ENCODE results near the gene JAZF1. TPM values are rescaled to one million over a fixed set of nuclear protein-coding genes. Genes with fewer than 3 reads are reported as not detected.

JAZF1 gene
- total RNA-seq, 1 donor from 2014 or later, result 3.9 TPM

GRCh38 chr7:28170701-28171100, 9.9 kb downstream of the JAZF1 start:
- Mint-ChIP-seq H3K27ac (no peak overlapping the region), H3K36me3 (ENCODE audit: low read depth) (no peaks in the 10 kb centered on the region), H3K27me3 (ENCODE audit: low read depth) (peaks cover 12% of the 10 kb centered on the region), H3K4me3 (ENCODE audit: low read depth) (no peak overlapping the region), H3K9me3 (no peaks in the 10 kb centered on the region), H3K4me1 (ENCODE audit: low read depth) (peaks cover 12% of the 10 kb centered on the region)
- no peak for DNase-seq (ENCODE audit: low spot score)
- intact Hi-C loops (cut with micrococcal nuclease), result no loop called here

- no peaks in the 10 kb centered on the region for H3K9me3 Mint-ChIP-seq
- intact Hi-C loops (cut with micrococcal nuclease), result no loop called here
- no peak overlapping the region for H3K4me3 Mint-ChIP-seq (ENCODE audit: low read depth)
- DNase-seq (ENCODE audit: low spot score), result no peak
- no peaks in the 10 kb centered on the region for H3K36me3 Mint-ChIP-seq (ENCODE audit: low read depth)
- H3K4me1 Mint-ChIP-seq (ENCODE audit: low read depth), result peaks cover 9% of the 10 kb centered on the region
- H3K27ac Mint-ChIP-seq, result no peak overlapping the region
- H3K27me3 Mint-ChIP-seq (ENCODE audit: low read depth), result peaks cover 12% of the 10 kb centered on the region
These were observed 11.4 kb downstream of the JAZF1 start for GRCh38 chr7:28169230-28169629.

- Mint-ChIP-seq H3K27ac (no peak overlapping the region), H3K36me3 (ENCODE audit: low read depth) (no peaks in the 10 kb centered on the region), H3K4me1 (ENCODE audit: low read depth) (peaks cover 9% of the 10 kb centered on the region), H3K27me3 (ENCODE audit: low read depth) (peaks cover 14% of the 10 kb centered on the region), H3K4me3 (ENCODE audit: low read depth) (no peak overlapping the region), H3K9me3 (no peaks in the 10 kb centered on the region)
- DNase-seq (ENCODE audit: low spot score), result no peak
- intact Hi-C loops (cut with micrococcal nuclease), result no loop called here
These were observed 12.0 kb downstream of the JAZF1 start for GRCh38 chr7:28168393-28169158.

- no peak overlapping the region for H3K27ac Mint-ChIP-seq
These were observed 13.4 kb downstream of the JAZF1 start for GRCh38 chr7:28166982-28167715.

GRCh38 chr7:28165961-28166955, 14.3 kb downstream of the JAZF1 start:
- peaks cover 10% of the 10 kb centered on the region for H3K27me3 Mint-ChIP-seq (ENCODE audit: low read depth)
- intact Hi-C loops (cut with micrococcal nuclease), result no loop called here
- H3K36me3 Mint-ChIP-seq (ENCODE audit: low read depth), result no peaks in the 10 kb centered on the region
- H3K9me3 Mint-ChIP-seq, result no peaks in the 10 kb centered on the region
- H3K4me1 Mint-ChIP-seq (ENCODE audit: low read depth), result peaks cover 9% of the 10 kb centered on the region
- no peak overlapping the region for H3K27ac Mint-ChIP-seq
- DNase-seq (ENCODE audit: low spot score), result no peak
- no peak overlapping the region for H3K4me3 Mint-ChIP-seq (ENCODE audit: low read depth)

More at GRCh38 chr7:28166982-28167715, 13.4 kb downstream of the JAZF1 start:
- Mint-ChIP-seq H3K27me3 (ENCODE audit: low read depth) (peaks cover 10% of the 10 kb centered on the region), H3K9me3 (no peaks in the 10 kb centered on the region), H3K36me3 (ENCODE audit: low read depth) (no peaks in the 10 kb centered on the region), H3K4me1 (ENCODE audit: low read depth) (peaks cover 9% of the 10 kb centered on the region), H3K4me3 (ENCODE audit: low read depth) (no peak overlapping the region)
- DNase-seq (ENCODE audit: low spot score), result no peak
- intact Hi-C loops (cut with micrococcal nuclease), result no loop called here

- no peak for DNase-seq (ENCODE audit: low spot score)
- H3K9me3 Mint-ChIP-seq, result no peaks in the 10 kb centered on the region
- H3K27ac Mint-ChIP-seq, result no peak overlapping the region
- peaks cover 9% of the 10 kb centered on the region for H3K4me1 Mint-ChIP-seq (ENCODE audit: low read depth)
- H3K36me3 Mint-ChIP-seq (ENCODE audit: low read depth), result no peaks in the 10 kb centered on the region
- H3K27me3 Mint-ChIP-seq (ENCODE audit: low read depth), result peaks cover 13% of the 10 kb centered on the region
- intact Hi-C loops (cut with micrococcal nuclease), result no loop called here
- no peak overlapping the region for H3K4me3 Mint-ChIP-seq (ENCODE audit: low read depth)
These were observed 15.3 kb downstream of the JAZF1 start for GRCh38 chr7:28165261-28165660.

- intact Hi-C loops (cut with micrococcal nuclease), result no loop called here
- peaks cover 6% of the 10 kb centered on the region for H3K4me1 Mint-ChIP-seq (ENCODE audit: low read depth)
- no peak overlapping the region for H3K27ac Mint-ChIP-seq
- no peak for DNase-seq (ENCODE audit: low spot score)
- H3K36me3 Mint-ChIP-seq (ENCODE audit: low read depth), result no peaks in the 10 kb centered on the region
- H3K9me3 Mint-ChIP-seq, result no peaks in the 10 kb centered on the region
- peaks cover 18% of the 10 kb centered on the region for H3K27me3 Mint-ChIP-seq (ENCODE audit: low read depth)
- H3K4me3 Mint-ChIP-seq (ENCODE audit: low read depth), result no peak overlapping the region
These were observed 16.6 kb downstream of the JAZF1 start for GRCh38 chr7:28163949-28164348.

- Mint-ChIP-seq H3K4me3 (ENCODE audit: low read depth) (no peak overlapping the region), H3K9me3 (no peaks in the 10 kb centered on the region), H3K27me3 (ENCODE audit: low read depth) (peaks cover 29% of the 10 kb centered on the region), H3K36me3 (ENCODE audit: low read depth) (no peaks in the 10 kb centered on the region), H3K27ac (no peak overlapping the region), H3K4me1 (ENCODE audit: low read depth) (peaks cover 8% of the 10 kb centered on the region)
- DNase-seq (ENCODE audit: low spot score), result no peak
- intact Hi-C loops (cut with micrococcal nuclease), result no loop called here
These were observed 19.3 kb downstream of the JAZF1 start for GRCh38 chr7:28161331-28161730.

- H3K4me1 Mint-ChIP-seq (ENCODE audit: low read depth), result peaks cover 16% of the 10 kb centered on the region
- no peaks in the 10 kb centered on the region for H3K9me3 Mint-ChIP-seq
- intact Hi-C loops (cut with micrococcal nuclease), result no loop called here
- DNase-seq (ENCODE audit: low spot score), result no peak
- no peaks in the 10 kb centered on the region for H3K36me3 Mint-ChIP-seq (ENCODE audit: low read depth)
- H3K4me3 Mint-ChIP-seq (ENCODE audit: low read depth), result no peak overlapping the region
- peaks cover 31% of the 10 kb centered on the region for H3K27me3 Mint-ChIP-seq (ENCODE audit: low read depth)
- H3K27ac Mint-ChIP-seq, result no peak overlapping the region
These were observed 20.0 kb downstream of the JAZF1 start for GRCh38 chr7:28160551-28160991.

- H3K4me3 Mint-ChIP-seq (ENCODE audit: low read depth), result no peak overlapping the region
- H3K36me3 Mint-ChIP-seq (ENCODE audit: low read depth), result no peaks in the 10 kb centered on the region
- no peak for DNase-seq (ENCODE audit: low spot score)
- H3K9me3 Mint-ChIP-seq, result no peaks in the 10 kb centered on the region
- peaks cover 32% of the 10 kb centered on the region for H3K27me3 Mint-ChIP-seq (ENCODE audit: low read depth)
- no peak overlapping the region for H3K27ac Mint-ChIP-seq
- H3K4me1 Mint-ChIP-seq (ENCODE audit: low read depth), result peaks cover 33% of the 10 kb centered on the region
- intact Hi-C loops (cut with micrococcal nuclease), result no loop called here
These were observed 22.7 kb downstream of the JAZF1 start for GRCh38 chr7:28157831-28158416.

- no peak overlapping the region for H3K4me3 Mint-ChIP-seq (ENCODE audit: low read depth)
- no peaks in the 10 kb centered on the region for H3K36me3 Mint-ChIP-seq (ENCODE audit: low read depth)
- intact Hi-C loops (cut with micrococcal nuclease), result no loop called here
- peaks cover 30% of the 10 kb centered on the region for H3K27me3 Mint-ChIP-seq (ENCODE audit: low read depth)
- H3K27ac Mint-ChIP-seq, result no peak overlapping the region
- H3K4me1 Mint-ChIP-seq (ENCODE audit: low read depth), result peaks cover 37% of the 10 kb centered on the region
- peaks cover 5% of the 10 kb centered on the region for H3K9me3 Mint-ChIP-seq
- DNase-seq (ENCODE audit: low spot score), result no peak
These were observed 23.4 kb downstream of the JAZF1 start for GRCh38 chr7:28157076-28157745.

GRCh38 chr7:28156401-28156800, 24.2 kb downstream of the JAZF1 start:
- Mint-ChIP-seq H3K36me3 (ENCODE audit: low read depth) (no peaks in the 10 kb centered on the region), H3K27me3 (ENCODE audit: low read depth) (peaks cover 30% of the 10 kb centered on the region), H3K27ac (no peak overlapping the region), H3K4me3 (ENCODE audit: low read depth) (no peak overlapping the region), H3K4me1 (ENCODE audit: low read depth) (peaks cover 42% of the 10 kb centered on the region), H3K9me3 (peaks cover 5% of the 10 kb centered on the region)
- DNase-seq (ENCODE audit: low spot score), result no peak
- intact Hi-C loops (cut with micrococcal nuclease), result no loop called here
